ENCODE results near the gene PTTG2. TPM values are rescaled to one million over a fixed set of nuclear protein-coding genes. Genes with fewer than 3 reads are reported as not detected.
A peak's percentile ranks its signal among the peaks of the same experiment; 100 is the strongest.

PTTG2 gene
- total RNA-seq (2016; rRNA removed; fragmentation: Illumina TruSeq; extraction: Trizol) (not detected in 2 replicates), polyA plus RNA-seq (2011; rRNA removed) (not detected in 2 replicates), polyA minus RNA-seq (2011; rRNA and poly(A)+ RNA removed; ENCODE audit: low replicate concordance) (not detected in 2 replicates), Bru-seq, nascent RNA (not detected), BruChase-seq, experiment 1, labeled RNA remaining after a 6-hour chase (percentile 23 among the genes with signal in this experiment), BruChase-seq, experiment 2, labeled RNA remaining after a 2-hour chase (not detected)
- not detected in 2 replicates for total RNA-seq (2016; cell fraction: cytosol; rRNA removed; fragmentation: Illumina TruSeq; extraction: Trizol; ENCODE audit: low read depth)
- not detected in 2 replicates for total RNA-seq (2016; cell fraction: insoluble cytoplasmic fraction; rRNA removed; fragmentation: Illumina TruSeq; extraction: Trizol)
- not detected in 2 replicates for total RNA-seq (2016; cell fraction: membrane; rRNA removed; fragmentation: Illumina TruSeq; extraction: Trizol)
- total RNA-seq (2016; cell fraction: nucleus; rRNA removed; fragmentation: Illumina TruSeq; extraction: Trizol): not detected in 2 replicates
- polyA plus RNA-seq (2011; cell fraction: cytosol; rRNA removed): not detected in 2 replicates
- polyA plus RNA-seq (2011; cell fraction: nucleus; rRNA removed): not detected in 2 replicates
- not detected in 2 replicates for polyA plus RNA-seq (2012)
- polyA plus RNA-seq (2016; cell fraction: cytosol; fragmentation: Illumina TruSeq; extraction: Trizol; ENCODE audit: low read depth): not detected in 2 replicates
- polyA plus RNA-seq (2016; cell fraction: insoluble cytoplasmic fraction; fragmentation: Illumina TruSeq; extraction: Trizol; ENCODE audit: low read depth): not detected in 2 replicates
- not detected in 2 replicates for polyA plus RNA-seq (2016; cell fraction: membrane; fragmentation: Illumina TruSeq; extraction: Trizol; ENCODE audit: low read depth)
- polyA plus RNA-seq (2016; cell fraction: nucleus; fragmentation: Illumina TruSeq; extraction: Trizol; ENCODE audit: insufficient read depth, low read depth): not detected in 2 replicates
- polyA minus RNA-seq (2011; cell fraction: cytosol; rRNA and poly(A)+ RNA removed): not detected in 2 replicates
- polyA minus RNA-seq (2011; cell fraction: nucleus; rRNA and poly(A)+ RNA removed): not detected in 2 replicates
- long read RNA-seq, experiment 1: 0 reads
- long read RNA-seq, experiment 2: 0 reads

GRCh38 chr4:37960098-37960497 is at the start of gene PTTG2:
Gene PTTG2, plus strand, starts transcription at chr4:37960398. Its CDS starts 37 bp downstream, at chr4:37960435.
- no peak for ATAC-seq
- in situ Hi-C loops (cut with HindIII; ENCODE audit: extremely low pct_ligation_motif_present, low pct_unique_long_range_greater_than_20kb) (no loop called here), intact Hi-C loops (cut with micrococcal nuclease; ENCODE audit: unreplicated experiment) (no loop called here)
- no TSS peak for BruUV-seq (replicated peaks)
- Histone ChIP-seq H3K79me2 (ENCODE audit: insufficient read depth, low read length) (no peaks in the 10 kb centered on the region), H3K9ac (ENCODE audit: insufficient read depth, low read depth, low read length) (no peak within 1 kb of the TSS), H3K4me2 (ENCODE audit: low read depth, low read length) (peak within 1 kb of the TSS; percentile 51; the same call in 1 of the 2 replicates), H3K27ac (ENCODE audit: extremely low read length, insufficient read depth, low read length) (no peak within 1 kb of the TSS), H3K4me1 (ENCODE audit: insufficient read depth, low read length) (peaks cover 43% of the 10 kb centered on the region), H3K9me3 (ENCODE audit: low read length) (no peaks in the 10 kb centered on the region), H3K27me3 (ENCODE audit: control insufficient read depth in 1 of 2, insufficient read depth in 2 of 2, low read length in 2 of 2) (no peaks in the 10 kb centered on the region; a peak in 1 of 5 replicates), H3K4me3 (replicated peaks in 1 of 3; ENCODE audit: insufficient read depth in 1 of 3, low read depth in 2 of 3, low read length in 3 of 3) (no peak within 1 kb of the TSS), H2AFZ (ENCODE audit: low read length) (no peak within 1 kb of the TSS), H3K36me3 (replicated peaks in 1 of 2; ENCODE audit: control insufficient read depth in 1 of 2, insufficient read depth in 2 of 2, low read length in 2 of 2) (no peaks in the 10 kb centered on the region), H4K20me1 (ENCODE audit: insufficient read depth, low read length) (no peaks in the 10 kb centered on the region)
- no peak for FAIRE-seq
- no peak for DNase-seq (ENCODE audit: low spot score)
- 50% methylated on average over 5 of the region's 5 CpGs for WGBS (ENCODE audit: low lambda C conversion rate)
- CTCF ChIA-PET (ENCODE audit: low intra/inter-chr PET ratio, low total read pairs): no interaction called here
- POLR2A ChIA-PET: no interaction called here
- no peak for TF ChIP-seq ZNF496 (CRISPR knock-in tag; IDR thresholded peaks at IDR 0.05; ENCODE audit: insufficient replicate concordance)
- TF ChIP-seq ZBTB10 (CRISPR knock-in tag; IDR thresholded peaks at IDR 0.05; ENCODE audit: borderline replicate concordance): no peak
- no peak for TF ChIP-seq ATF5 (CRISPR knock-in tag; IDR thresholded peaks at IDR 0.05; ENCODE audit: low read depth)
- TF ChIP-seq NFKBIZ (CRISPR knock-in tag; IDR thresholded peaks at IDR 0.05): no peak
- no peak for TF ChIP-seq ETS1 (CRISPR knock-in tag; IDR thresholded peaks at IDR 0.05)
- no peak for TF ChIP-seq TEF (CRISPR knock-in tag; IDR thresholded peaks at IDR 0.05)
- TF ChIP-seq ERF (CRISPR knock-in tag; IDR thresholded peaks at IDR 0.05): no peak
- TF ChIP-seq MXD3 (CRISPR knock-in tag; IDR thresholded peaks at IDR 0.05): no peak
- no peak for TF ChIP-seq CEBPG (CRISPR knock-in tag; IDR thresholded peaks at IDR 0.05)
- TF ChIP-seq FOXP1 (IDR thresholded peaks at IDR 0.05): no peak
- TF ChIP-seq FOXP1 (CRISPR knock-in tag; IDR thresholded peaks at IDR 0.05): no peak

All from HepG2 (cell line).